Kasumi-1 (cell line): ENCODE results near the gene PLEKHM1.

Source experiments
- DNase-seq, 2 experiments: peaks; one replicate each; lab custom pipeline; 2025; lab: John Stamatoyannopoulos, UW

The PLEKHM1 gene

DNA sequence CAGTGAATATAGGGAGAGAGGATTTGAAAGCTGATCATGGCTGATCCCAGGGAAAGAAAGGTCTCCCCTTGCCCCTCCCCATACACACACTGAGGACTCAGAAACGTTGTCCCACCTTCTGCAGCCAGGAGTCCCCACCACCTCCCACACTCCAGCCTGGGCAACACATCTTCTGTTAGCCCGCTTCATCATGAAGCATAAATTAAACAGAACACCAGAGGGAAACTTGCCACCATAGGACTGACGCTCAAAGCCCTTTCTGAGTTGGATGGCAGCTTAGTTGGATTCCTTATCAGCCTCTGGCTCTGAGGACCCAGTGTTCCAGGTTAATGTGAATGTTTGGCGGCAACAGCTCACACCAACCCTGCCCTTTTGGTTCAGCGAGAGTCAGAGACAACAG lies 91.7 kb downstream of the PLEKHM1 start:
- DNase-seq = no peak

DNA sequence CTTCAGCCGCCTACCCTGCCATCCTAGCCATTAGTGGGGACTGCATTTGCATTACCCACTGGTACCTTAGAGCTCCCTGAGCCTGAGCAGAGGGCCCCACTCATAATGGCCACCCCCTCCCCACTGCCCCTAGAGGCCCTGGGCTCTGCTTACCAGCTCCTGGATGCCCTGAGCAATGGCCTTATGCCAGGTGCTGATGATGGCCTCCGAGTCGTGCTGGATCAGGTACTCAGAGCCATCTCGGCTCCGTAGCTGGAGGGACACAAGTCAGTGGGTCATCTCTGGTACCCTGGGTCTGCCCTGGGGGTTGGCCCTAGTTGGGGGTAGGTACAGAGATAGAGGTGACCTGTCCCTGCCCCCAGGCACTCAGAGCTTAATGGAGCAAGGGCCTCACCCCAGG lies 92.7 kb downstream of the PLEKHM1 start:
- DNase-seq = no peak

GRCh38 chr17:45396496-45397205 lies 93.9 kb downstream of the PLEKHM1 start:
- DNase-seq = no peak

DNA sequence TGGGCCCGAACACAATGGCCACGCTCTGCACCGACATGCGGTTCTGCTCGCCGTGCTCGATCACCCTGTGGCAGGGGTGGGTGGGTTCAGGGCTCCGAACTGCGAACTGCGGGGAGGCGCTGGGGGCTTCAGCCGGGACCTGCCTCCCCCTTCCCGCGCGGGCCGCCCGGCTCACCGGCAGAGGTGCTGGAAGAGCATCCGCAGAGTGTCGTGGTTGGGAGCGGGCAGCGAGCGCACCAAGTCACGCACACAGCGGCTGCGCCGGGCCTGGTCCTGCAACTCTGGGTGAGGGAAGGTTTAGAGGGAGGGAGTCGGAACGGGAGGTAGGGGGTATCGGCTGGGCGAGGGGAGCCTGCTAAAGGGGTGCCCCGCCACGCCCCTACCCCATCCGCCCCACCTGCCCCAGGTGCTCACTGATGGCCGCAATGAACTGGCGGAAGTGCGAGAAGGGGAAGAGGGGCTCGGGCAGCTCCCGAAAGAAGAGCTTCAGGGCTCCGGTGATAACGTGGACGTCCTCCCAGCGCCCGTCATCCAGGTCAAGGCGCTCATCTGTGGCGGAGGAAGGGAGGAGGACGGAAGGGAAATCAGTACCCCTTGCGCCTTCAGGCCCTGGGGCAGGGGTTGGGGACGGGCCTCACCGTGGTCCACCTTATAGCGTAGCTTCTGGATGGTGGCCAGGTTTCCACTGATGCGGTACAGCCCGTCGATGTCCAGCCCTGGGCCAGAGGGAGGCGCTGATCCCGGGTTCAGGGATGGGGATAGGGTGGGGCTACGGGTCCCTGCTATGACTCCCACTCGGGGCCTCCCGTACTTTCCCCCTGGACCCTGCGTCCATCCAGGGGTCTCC lies 94.7 kb downstream of the PLEKHM1 start:
- DNase-seq = no peak

DNA sequence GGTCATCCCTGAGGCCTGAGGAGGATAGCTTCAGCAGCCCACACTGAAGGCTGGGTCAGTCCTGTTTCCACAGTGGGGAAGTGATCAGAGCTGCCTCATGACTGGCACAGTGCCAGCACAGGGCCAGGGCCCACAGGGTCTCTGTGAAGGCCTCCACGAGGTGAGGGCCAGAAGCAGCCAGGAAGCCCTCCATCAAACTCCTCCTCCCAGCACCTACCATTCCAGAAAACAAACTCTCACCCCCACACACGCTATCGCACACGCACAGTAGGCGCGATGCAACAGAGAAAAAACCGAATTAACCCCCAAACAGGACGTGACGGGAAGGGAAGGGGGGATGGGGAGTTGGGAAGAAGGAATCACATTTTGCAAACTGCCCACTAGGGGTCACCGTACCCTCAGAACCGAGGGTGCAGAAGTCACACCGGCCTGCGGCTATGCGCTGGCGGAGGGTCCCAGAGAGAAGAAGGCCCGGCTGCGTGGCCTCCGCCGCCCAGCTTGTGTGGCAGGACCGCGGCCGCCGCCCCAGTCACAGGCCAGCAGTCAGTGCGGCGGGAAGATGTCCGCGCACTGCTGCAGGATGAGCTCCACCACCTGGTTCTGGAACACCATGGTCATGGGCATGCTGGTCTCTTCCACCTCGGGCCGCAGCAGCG lies 95.5 kb downstream of the PLEKHM1 start:
- DNase-seq = peak; percentile 69 to 80

DNA sequence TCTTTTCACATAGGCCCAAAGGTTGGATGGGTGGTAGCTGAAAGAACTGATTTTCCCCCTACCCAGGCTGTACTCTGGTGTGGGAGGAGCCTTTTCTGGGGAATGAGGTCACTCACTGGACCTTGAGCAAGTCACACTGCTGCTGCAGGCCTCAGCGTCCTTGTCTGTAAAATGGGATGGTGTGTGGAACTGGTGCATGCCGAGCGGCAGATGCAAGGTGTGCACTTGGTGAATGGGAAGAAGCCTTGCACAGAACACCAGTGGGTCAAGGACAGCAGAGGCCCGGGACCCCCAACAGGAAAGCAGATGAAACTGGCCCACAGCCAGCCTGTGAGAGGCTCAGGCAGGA lies 96.0 kb downstream of the PLEKHM1 start:
- DNase-seq = no peak

DNA sequence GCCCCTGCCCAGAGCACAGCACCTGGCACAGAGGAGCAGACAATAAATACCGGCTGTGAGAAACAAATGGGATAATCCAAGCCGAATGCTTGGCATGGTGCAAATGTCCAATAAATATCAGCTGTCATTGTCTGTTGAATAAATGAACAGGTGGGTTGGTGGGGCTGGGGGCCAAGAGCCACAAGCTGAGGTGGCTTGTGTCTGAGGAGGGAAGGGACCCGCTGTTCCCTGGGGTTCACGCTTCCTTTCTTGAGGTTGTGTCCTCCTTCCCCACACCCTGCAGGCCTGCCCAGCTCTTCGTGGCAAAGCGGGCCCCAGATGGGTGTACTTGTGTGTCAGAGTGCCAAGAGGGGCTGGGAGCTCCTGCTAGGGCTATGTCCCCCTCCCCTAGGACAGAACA lies 96.4 kb downstream of the PLEKHM1 start:
- no peak for DNase-seq

- DNase-seq = no peak
These were observed 97.1 kb downstream of the PLEKHM1 start for GRCh38 chr17:45393411-45393810.

DNA sequence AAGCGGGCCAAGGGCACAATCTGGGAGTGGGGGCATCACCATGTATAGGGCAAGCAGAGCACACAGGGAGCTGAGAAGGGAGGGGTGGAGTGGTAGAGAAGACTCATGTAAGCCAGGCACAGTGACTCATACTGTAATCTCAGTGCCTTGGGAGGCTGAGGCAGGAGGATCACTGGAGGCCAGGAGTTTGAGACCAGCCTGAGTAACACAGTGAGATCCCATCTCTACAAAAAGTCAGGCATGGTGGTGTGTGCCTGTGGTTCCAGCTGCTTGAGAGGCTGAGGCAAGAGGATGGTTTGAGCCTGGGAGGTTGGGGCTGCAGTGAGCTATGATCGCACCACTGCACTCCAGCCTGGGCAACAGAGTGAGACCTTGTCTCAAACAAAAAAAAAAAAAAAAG lies 98.6 kb downstream of the PLEKHM1 start:
- DNase-seq = no peak

DNA sequence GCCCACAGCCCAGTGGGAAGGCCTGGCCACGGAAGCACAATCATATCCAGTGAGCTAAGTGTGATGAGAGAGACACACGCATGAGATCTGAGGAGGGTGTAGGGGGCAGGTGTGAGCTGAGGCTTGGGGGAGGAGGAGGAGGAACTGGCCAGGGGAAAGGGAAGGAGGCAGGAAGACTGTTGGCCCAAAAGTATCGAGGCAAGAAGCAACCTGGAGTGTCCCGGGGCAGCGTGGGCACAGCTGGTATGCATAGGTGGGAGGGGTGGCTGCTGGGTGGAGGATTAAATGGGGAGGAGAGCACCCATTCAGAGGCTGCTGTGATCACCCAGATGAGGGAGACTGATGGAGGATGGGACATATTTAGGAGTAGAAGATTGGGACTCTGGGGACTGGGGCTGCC lies 99.2 kb downstream of the PLEKHM1 start:
- DNase-seq = no peak

- DNase-seq = no peak
These were observed 101.2 kb downstream of the PLEKHM1 start for GRCh38 chr17:45389354-45389753.

DNA sequence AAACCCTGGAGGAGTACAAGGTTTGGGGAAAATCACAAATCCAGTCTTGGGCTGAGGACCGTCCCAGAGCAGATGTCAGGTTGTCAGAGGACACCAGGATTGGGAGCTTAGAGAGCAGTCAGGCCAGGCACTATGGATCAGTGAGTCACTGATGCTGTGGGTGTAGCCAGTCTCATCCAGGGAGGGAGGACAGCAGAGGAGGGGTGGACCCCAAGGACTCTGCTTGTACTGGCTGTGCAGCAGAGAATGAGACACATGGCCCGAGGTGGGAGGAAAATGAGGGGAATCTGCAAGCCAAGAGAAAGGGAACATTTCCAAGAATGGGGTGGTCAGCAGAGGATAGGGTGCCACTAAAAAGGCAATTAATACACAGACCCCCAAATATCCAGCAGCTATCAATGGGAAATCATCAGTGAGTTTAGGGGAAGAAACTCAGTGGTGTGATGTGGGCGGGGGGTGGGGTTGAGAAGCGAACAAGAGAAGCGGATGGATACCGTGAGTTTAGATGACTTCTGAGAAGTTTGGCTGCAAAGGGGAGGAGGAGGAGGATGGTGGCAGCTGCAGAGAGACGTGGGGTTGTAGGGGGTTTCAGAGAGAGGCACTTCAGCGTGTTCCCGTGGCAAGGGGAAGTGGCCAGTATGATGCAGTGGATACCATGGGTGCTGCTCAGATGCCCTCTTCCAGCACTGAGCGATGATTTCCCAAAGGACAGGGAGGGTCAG lies 101.8 kb downstream of the PLEKHM1 start:
- DNase-seq = no peak

DNA sequence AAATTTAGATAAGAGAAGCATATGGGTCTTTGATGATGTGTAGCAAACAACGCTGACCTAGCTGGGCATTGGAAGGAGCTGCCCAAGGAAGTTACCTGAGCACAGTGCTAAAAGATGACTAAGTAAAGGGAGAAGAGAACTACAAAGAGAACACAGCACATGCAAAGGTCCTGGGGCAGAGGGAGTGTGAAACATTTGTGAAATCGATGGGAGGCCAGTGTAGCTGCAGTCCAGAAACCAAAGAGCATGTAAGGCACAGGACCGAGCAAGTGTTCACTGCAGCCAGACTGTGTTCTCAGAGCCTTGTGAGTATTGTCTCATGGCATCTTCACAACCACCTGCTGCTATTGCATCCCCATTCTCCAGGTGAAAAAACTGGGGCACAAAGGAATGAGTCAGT lies 102.8 kb downstream of the PLEKHM1 start:
- no peak for DNase-seq

DNA sequence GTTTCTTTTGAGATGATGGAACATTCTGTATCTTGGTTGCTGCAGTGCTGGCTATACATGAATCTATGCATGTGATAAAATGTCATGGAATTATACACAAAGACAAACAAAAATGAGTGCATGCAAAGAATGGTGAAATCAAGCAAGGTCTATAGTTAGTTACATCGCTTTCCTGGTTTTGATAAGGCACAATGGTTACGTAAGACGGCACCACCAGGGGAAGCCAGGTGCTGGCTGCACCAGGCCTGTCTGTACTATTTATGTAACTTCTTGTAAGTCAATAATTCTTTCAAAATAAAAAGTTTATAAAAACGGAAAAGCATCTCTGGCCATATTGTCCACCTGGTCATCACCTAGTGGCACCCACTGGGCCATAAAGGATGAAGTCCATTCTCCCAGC lies 104.3 kb downstream of the PLEKHM1 start:
- no peak for DNase-seq
